Duodenal mucosa (tissue), 2 donors: Measurements from ENCODE around the gene TMEM209.

Source experiments
- H3K27ac ChIP-seq: one replicate; pipeline ENCODE4 v1.7.0; 2013; ENCODE audit warnings: low read depth, low read length
- H3K27me3 ChIP-seq, 2 donors: one replicate each; pipeline ENCODE4 v1.7.0; 2013; ENCODE audit warnings: low read length in 2 of 2, control low read depth in 1 of 2; ENCODE audit not compliant: insufficient read depth in 2 of 2, control insufficient read depth in 1 of 2
- H3K36me3 ChIP-seq, 2 donors: one replicate each; pipeline ENCODE4 v1.7.0; 2013; ENCODE audit warnings: low read length in 2 of 2, control low read depth in 1 of 2; ENCODE audit not compliant: insufficient read depth in 2 of 2, control insufficient read depth in 1 of 2
- H3K4me1 ChIP-seq, 2 donors: one replicate each; pipeline ENCODE4 v1.7.0; 2013; ENCODE audit warnings: low read length in 2 of 2, control low read depth in 1 of 2; ENCODE audit not compliant: insufficient read depth in 2 of 2, control insufficient read depth in 1 of 2
- H3K4me3 ChIP-seq, 2 donors: one replicate each; pipeline ENCODE4 v1.7.0; 2013; ENCODE audit warnings: low read length in 2 of 2, low read depth in 1 of 2
- H3K9ac ChIP-seq, 2 donors: one replicate each; pipeline ENCODE4 v1.7.0; 2013; ENCODE audit warnings: low read length in 2 of 2, low read depth in 1 of 2
- H3K9me3 ChIP-seq, 2 donors: one replicate each; pipeline ENCODE4 v1.7.0; 2013; ENCODE audit warnings: low read length in 2 of 2, control low read depth in 1 of 2; ENCODE audit not compliant: control insufficient read depth in 1 of 2

The TMEM209 gene

DNA sequence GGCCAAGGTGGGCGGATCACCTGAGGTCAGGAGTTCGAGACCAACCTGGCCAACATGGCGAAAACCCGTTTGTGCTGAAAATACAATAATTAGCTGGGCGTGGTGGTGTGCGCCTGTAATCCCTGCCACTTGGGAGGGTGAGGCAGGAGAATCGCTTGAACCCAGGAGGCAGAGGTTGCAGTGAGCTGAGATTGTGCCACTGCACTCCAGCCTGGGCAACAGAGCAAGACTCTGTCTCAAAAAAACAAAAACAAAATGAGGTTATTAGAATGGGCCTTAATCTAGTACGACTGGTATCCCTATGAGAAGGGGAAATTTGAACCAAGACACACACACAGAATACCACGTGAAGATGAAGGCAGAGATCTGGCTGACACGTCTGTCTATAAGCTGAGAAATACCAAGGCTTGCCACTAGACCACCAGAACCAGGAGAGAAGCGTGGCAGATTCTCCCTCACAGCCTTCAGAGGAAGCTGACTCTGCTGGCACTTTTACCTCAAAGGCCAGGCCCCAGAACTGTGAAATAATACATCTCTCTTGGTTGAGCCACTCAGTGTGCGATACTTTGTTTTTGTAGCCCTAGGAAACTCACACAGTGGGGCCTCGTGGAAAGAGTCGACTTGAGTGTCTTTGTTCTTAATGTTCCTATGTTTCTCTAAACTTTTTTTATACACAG lies 59.6 kb downstream of the TMEM209 start:
- H3K27ac ChIP-seq, result no peak overlapping the region
- H3K4me1 ChIP-seq, result peaks cover 23 to 25% of the 10 kb centered on the region in 2 donors
- no peaks in the 10 kb centered on the region for H3K36me3 ChIP-seq
- no peak overlapping the region for H3K9ac ChIP-seq
- no peak overlapping the region for H3K4me3 ChIP-seq
- H3K27me3 ChIP-seq, result no peaks in the 10 kb centered on the region
- no peaks in the 10 kb centered on the region for H3K9me3 ChIP-seq

GRCh38 chr7:130144312-130145171 lies 60.7 kb downstream of the TMEM209 start:
- H3K9ac ChIP-seq, result no peak overlapping the region
- peaks cover 20 to 21% of the 10 kb centered on the region in 2 donors for H3K4me1 ChIP-seq
- H3K27ac ChIP-seq, result no peak overlapping the region
- no peaks in the 10 kb centered on the region for H3K27me3 ChIP-seq
- no peaks in the 10 kb centered on the region for H3K9me3 ChIP-seq
- H3K36me3 ChIP-seq, result peaks cover 0 to 6% of the 10 kb centered on the region in 2 donors
- no peak overlapping the region for H3K4me3 ChIP-seq

DNA sequence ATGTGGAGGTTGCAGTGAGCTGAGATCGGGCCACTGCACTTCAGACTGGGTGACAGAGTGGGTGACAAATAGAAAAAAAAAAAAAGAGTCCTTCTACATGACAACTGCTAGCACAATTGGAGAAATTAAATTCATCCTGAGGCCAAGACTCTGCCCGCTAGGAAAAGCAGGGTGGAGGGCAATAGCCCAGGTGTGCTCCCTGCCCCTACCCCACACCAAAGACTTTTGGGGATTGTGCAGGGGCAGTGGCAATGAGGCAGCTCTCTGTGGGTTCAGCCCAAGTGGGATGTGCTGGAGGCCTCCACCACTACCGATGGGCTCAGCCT lies 61.3 kb downstream of the TMEM209 start:
- no peak overlapping the region for H3K9ac ChIP-seq
- no peaks in the 10 kb centered on the region for H3K27me3 ChIP-seq
- peaks cover 0 to 9% of the 10 kb centered on the region in 2 donors for H3K36me3 ChIP-seq
- H3K27ac ChIP-seq, result no peak overlapping the region
- no peak overlapping the region for H3K4me3 ChIP-seq
- H3K4me1 ChIP-seq, result peaks cover 17 to 19% of the 10 kb centered on the region in 2 donors
- H3K9me3 ChIP-seq, result no peaks in the 10 kb centered on the region

DNA sequence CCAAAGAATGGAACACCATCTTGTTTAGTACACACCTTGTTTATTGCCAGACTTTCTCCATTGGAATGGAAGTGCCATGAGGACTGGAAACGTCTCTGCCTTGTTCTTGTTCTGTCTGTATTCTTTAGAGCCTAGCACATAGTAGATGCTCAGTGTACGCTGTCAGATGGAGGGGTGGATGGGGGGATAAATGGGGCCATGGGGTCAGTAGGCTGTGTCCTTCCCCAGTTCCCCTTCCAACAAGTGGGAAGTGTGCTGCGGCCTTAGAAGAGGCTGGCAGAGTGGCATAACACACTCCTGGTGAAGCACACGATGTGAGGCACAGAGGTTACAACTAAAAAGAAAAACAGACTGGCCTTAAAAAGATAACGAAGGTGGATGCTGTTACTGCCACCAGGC lies 61.9 kb downstream of the TMEM209 start:
- Histone ChIP-seq H3K4me3 (no peak overlapping the region), H3K9ac (no peak overlapping the region), H3K27me3 (no peaks in the 10 kb centered on the region), H3K27ac (no peak overlapping the region), H3K36me3 (peaks cover 0 to 9% of the 10 kb centered on the region in 2 donors), H3K4me1 (peaks cover 17 to 19% of the 10 kb centered on the region in 2 donors), H3K9me3 (no peaks in the 10 kb centered on the region)

GRCh38 chr7:130142654-130143333 lies 62.4 kb downstream of the TMEM209 start:
- Histone ChIP-seq H3K4me3 (no peak overlapping the region), H3K4me1 (peaks cover 17 to 19% of the 10 kb centered on the region in 2 donors), H3K9me3 (no peaks in the 10 kb centered on the region), H3K27me3 (no peaks in the 10 kb centered on the region), H3K36me3 (peaks cover under 1 to 9% of the 10 kb centered on the region in 2 donors), H3K27ac (no peak overlapping the region), H3K9ac (no peak overlapping the region)

GRCh38 chr7:130141884-130142653 lies 63.1 kb downstream of the TMEM209 start:
- H3K27ac ChIP-seq, result no peak overlapping the region
- H3K4me1 ChIP-seq, result peaks cover 17 to 19% of the 10 kb centered on the region in 2 donors
- peaks cover 7 to 9% of the 10 kb centered on the region in 2 donors for H3K36me3 ChIP-seq
- H3K27me3 ChIP-seq, result no peaks in the 10 kb centered on the region
- peak overlapping the region; percentile 53 to 67 for H3K4me3 ChIP-seq
- H3K9ac ChIP-seq, result peak overlapping the region; percentile 58 to 75
- H3K9me3 ChIP-seq, result no peaks in the 10 kb centered on the region

- Histone ChIP-seq H3K27ac (peak overlapping the region; percentile 50), H3K9ac (peak overlapping the region; percentile 58 to 75), H3K9me3 (no peaks in the 10 kb centered on the region), H3K4me3 (peak overlapping the region; percentile 53 to 67), H3K4me1 (peaks cover 17 to 19% of the 10 kb centered on the region in 2 donors), H3K27me3 (no peaks in the 10 kb centered on the region), H3K36me3 (peaks cover 7 to 9% of the 10 kb centered on the region in 2 donors)
Observed at GRCh38 chr7:130141161-130141883, 63.9 kb downstream of the TMEM209 start.

GRCh38 chr7:130140551-130141160 lies 64.5 kb downstream of the TMEM209 start:
- Histone ChIP-seq H3K9ac (peak overlapping the region in 1 of 2 donors; percentile 58), H3K27ac (no peak overlapping the region), H3K9me3 (no peaks in the 10 kb centered on the region), H3K36me3 (peaks cover 7 to 9% of the 10 kb centered on the region in 2 donors), H3K4me3 (peak overlapping the region; percentile 53 to 67), H3K27me3 (no peaks in the 10 kb centered on the region), H3K4me1 (peaks cover 14 to 19% of the 10 kb centered on the region in 2 donors)
